NCI-H2227 (cell line): ENCODE results near the gene KIF1A.

ENCODE experiments used
- DNase-seq: peaks from one replicate; lab custom pipeline; 2025; ENCODE audit not compliant: unreplicated experiment; lab: John Stamatoyannopoulos, UW

KIF1A gene

DNA sequence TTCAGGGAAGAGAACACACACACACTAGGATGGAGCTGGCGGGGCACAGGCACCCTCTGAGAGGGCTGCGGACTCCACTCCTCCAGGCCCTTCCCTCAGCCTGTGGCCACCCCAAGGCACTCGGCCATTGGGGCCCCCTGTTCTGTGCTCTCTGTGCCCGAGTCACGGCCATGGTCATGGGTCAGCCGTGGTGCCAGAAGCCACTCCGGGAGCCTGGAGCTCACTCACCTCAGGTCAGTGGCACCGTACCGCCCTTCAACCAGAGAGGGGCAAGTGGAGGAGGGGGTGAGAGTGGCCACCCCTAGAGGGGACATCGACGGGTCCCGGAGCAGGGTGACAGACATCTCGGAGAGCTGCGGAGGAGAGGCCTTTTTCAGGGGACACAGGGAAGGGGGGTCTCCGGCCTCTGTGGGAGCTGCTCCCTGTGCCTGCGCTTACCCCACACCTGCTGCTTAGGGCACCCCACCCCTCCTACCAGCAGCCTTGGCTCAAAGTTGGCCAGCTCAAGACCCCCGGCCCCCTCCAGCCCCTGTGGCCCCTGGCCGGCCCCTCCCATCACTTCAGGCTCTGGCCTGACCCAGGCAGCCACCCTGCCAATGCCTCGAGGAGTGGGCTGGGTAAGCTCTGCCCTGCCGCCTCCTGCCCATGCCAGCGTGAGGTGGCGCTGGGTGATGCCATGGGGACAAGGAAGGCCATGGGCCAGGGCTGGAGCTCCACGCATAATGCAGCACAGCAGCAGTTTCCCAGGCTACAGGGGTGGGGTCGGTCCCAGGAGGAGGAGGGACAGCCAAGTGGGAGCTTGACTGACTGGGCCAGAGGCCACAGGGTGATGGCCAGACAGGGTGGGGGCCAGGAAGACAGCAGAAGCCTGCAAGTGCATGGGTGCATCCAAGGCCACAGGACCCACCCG, 99.1 kb downstream of the KIF1A start:
- DNase-seq: no peak

DNA sequence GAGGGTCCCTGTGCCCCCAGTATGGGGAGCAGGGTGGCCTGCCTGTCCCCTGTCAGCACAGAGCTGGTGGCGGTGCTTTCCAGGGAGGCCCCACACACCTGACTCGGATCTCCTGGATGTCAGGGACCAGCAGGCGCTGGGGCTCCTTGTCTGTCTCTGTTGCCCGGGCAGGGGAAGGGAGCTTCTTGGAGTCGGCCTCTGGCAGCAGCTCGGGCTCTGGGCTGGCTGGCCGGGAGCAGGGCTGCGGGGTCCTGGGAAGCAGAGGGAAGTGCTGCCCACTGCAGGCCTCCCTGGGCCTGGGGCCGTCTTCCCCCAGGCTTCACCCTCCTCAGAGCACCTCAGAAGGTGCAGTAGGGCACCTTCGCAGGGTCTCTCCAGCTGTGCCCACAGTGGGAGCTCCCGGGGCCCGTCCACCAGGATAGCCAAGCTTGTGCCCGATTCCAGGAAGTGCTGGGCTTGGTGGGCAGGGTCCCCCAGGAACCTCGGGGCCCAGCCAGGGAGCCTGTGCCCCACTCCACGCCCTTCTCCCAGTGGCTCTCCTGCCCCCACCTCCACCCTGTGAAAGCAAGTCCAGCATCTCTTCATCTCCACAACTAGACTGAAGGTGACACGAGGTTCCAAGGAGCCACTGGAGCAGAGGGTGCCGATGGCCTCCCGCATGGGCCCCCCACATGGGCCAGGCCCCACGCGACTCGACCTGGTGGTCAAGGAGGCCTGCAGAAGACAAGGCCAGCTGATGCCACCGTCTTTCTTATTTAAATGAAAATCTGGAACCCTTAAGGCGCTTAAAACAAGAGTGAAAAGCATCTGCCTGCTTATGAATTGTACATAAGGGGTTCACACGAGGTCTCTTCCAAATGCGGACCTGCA, 100.1 kb downstream of the KIF1A start:
- no peak for DNase-seq

DNA sequence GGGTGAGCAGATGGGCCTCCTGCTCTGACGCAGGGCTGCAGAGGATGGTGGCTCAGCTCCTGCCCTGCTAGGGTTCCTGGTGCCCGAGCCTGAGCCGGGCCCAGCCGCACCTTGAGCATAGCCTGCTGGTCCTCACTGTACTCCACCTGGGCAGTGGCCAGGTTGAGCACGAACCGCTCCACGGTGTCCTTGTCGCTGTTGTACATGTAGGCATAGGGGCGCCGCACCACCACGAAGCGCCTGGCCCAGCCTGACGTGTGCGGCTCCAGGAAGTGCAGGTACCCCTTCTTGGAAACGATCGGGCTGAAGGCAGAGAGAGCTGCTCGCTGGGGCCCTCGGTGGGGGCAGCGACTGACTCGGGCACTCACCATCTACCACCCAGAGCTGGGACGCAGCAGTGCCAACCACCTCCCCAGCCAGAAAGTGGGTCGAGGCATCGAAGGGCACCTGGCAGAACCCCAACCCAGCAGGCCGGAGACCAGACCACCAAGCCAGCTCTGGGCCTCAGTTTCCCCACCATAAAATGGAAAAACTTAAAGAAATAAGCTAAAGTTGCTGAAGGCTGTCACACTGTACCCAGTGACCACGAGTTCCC, 101.0 kb downstream of the KIF1A start:
- DNase-seq: no peak

DNA sequence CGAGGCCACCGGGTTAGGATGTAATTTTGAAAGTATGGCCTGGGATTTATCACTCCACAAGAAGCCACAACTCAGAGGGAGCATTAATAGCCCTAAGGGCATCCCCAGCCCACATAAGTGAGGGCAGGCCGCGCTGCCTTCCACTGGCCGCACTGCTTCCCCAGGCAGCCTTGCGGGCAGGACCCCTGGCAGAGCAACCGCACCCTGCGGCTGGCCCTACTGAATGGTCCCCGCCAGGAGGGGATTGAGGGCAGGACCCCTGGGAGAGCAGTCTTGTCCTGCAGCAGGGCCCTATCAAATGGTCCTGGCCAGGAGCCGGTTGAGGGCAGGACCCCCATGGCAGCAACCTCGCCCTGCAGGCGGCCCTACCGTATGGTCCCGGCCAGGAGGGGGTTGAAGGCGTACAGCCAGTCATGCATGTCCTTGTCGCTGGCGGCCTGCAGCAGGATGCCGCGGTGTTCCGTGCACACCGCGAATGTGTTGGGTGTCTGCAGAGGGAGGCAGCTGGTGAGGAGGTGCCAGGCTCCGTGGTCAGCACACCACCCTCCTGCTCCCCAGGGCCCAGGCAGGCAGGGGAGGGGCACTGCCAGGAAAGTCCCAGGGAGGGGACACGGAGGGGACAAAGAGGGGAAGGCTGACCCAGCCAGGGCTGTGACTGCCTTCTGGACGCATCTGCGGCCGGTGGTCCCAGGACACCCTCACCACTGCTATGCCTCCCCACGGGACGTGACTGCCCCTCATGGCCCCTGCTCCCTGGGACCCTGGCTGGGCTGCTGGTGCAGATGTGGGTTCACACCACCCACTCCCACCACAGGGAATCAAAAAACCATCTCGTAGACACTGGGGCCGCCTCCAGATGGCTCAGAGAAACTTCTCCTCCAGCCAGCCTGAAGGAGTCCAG, 102.1 kb downstream of the KIF1A start:
- DNase-seq: no peak

DNA sequence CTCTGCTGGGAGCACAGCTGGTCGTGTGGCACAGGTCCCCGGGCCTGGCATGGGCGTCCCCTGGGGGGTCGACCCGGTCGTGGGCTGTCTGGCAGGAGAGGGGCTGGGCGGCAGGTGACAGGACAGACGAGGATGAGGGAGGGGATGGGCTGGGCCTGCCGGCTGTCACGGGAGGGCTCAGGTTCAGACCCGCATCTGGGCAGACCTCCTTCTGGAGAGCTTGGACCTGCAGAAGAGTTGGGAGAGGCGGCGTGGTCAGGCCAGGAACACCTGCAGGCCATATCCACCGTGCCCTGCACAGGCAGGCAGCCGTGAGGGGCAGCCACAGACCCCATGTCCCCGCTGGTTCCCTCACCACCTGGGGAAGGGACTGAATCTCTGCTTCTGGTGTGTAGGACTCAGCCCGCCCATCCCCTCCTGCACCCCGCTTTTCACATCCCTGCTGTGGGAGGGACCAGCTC, 102.8 kb downstream of the KIF1A start:
- DNase-seq: no peak

DNA sequence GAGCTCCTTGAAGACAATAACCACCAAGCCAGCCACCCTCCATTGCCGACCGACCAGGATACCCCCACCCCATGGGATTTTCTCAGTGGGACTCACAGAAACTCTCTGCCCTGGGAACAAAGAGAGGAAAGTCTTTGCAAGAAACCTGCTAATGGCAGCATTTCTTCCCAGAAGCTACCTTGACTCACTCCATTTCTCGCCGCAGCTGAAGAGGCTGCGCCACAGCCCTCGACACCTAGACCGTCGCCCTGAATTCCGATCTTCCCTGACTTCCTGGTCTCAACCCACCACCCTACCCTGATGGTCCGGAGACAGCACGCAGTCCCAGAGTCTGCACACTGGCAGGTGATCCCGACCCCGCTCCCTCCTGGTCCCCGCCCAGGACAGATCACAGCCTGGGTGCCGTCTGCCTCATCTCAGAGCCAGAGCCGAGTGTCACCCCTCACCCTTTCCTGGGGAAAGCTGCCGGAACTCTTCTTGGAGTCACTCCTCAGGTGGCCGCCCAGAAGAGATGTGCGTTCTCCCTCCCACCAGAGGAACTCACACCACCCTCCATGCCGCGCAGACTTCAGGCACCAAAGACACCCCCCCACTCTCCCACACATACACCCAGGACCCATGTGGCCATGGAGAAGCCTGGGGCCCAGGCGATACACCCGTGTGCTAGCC, 103.8 kb downstream of the KIF1A start:
- no peak for DNase-seq

DNA sequence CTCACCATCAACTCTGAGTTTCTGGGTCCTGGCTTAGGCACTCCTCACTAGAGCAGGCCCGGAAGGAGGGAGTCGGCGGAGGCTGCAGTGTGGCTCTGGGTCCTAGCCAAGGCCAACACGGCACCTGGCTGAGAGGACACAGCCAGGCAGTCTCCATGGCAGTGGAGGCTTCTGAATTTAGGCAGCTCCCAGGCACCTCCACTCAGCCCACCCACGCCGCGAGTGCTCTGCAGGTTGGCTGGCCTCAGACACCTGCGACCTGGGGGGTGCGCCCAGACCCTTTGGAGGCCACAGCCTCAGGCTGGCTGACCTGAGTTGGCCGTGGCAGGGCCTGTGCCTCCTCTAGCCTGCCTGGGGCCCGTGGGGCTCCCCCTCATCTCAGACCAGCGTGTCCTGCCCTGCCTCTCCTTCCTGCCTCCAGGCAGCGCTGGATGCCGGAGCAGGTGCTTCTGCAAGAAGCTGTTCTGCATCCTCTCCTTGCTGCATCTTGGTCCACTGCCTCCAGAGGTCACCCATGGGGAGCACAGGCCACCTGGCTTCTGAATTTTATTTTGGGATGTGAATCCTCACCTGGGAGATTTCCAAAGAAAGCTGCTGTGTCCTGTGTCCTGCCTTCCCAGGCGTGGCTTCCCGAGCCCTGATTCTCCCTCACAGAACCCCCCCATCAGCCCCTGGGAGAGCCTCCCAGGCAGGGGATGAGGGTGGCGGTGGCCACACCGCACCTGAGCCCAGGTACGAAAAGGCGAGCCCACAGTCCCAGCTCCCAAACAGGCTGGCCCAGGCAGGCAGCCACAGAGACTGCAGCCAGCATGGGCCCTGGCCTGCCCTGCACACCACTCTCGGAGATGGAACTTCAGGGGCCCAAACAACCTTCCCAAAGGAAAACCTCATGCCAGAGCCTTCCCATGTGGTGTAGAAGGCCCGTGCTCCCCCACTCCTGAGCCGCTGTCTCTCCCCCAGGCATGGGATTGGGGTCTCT, 105.0 kb downstream of the KIF1A start:
- no peak for DNase-seq

DNA sequence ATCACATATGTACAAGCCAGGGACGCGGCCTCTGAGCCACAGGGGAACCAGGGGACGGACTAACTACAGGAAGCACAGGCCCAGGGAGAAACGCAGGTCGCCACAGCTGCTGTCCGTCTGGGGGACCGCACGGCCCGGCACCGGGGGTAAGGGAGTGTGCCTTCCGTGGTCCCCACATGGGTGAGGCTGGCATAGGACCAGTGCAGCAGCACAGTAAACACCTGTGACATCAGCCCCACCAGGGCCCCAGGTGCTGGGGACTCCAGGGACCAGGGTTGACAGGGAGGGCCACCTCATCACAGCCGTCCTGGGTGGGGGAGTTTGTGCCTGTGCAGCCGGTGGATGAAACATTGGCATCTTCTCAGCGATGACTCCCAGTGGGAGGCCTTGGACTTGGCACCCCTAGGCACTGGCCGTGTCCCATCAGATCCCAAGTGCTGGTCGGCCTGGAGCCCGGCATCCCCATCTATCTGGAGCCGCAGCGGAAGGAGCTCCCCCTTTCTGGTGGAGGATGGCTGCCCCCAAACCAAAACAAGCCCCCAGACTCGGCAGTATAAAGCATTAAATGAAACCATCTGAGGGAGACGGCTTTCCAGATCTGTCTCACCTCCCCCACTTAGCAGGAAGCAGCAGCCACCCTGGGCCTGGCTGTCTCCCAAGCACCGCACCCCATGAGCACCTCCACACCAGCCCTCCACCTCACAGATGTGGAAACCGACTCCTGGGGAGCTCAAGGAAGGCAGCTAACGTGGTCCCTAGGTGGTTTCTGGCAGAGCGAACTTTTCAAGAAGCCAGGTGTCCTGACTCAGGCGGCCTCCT, 105.9 kb downstream of the KIF1A start:
- DNase-seq: no peak

DNA sequence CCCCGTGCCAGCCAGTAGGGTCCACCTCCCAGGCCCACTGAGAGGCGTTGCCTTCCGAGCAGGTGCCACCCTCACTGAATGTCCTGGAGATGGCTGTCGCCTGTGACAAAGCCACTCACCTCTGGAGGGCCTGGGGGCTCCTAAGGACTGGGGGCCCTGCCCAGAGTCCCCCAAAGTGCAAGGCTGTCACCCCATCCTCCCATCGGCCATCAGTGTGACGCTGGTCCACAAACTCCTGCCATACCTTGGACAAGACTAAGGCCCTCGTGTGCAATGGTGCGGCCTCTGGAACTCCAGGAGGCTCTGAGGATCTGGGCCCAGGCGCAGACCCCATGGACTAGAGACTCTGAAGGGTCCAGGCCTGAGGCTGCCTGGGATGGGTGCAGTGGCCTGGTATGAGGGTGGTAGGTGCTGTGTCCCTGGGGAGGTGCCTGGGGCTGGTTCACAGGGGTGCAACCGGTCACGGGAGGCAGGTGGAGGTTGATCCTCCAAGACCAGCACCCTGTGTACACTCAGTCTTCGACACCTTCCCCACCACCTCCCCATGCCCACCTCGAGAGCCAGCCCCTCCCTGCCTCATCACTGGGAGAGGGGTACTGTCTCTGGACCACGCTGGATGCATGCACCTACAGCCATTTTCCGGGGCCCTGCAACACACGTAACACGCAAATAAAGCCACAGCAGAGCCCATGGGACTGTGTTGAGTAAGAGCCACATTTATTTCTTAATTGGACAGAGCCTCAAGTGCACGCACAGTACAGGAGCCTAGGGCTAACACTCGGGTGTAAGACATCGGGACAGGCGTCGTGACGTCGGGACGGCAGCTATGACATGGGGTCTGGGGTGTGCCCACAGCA, 106.7 kb downstream of the KIF1A start:
- DNase-seq: no peak

DNA sequence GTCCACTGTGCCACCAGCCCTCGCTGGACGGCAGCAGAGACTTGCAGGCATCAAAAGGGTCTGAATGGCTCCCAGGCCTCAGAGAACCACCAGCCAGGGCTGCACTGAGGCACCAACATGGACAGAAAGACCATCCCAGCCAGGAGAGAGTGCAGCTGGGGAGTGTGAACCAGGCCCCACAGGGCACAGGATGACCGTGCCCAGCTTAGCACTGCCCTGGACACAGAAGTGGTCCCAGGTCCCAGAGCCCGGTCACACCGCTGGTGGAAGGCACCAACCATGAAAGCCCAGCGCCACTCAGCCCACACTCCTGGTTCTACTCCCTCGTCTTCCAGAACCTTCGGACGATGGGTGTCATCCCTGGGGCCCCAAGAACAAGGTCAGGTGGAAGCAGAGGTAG, 107.9 kb downstream of the KIF1A start:
- DNase-seq: no peak

DNA sequence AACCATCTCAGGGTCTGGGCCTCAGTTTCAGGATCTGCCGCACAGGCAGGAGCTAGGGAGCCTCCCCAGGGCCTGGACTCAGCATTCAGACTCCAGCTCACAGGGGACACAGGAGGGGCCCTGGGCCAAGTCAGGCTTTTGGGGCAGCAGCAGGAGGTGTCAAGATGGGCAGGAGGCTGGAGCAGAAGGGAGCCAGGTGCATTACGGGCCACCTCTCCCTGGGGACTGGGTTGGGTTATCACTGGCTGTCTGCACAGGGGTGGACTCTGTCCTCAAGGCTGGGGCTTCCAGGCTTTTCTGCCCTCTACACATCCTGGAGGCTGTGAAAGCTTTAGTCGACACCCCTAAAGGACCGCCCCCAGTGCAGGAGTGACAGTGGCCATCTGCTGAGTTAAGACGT, 108.3 kb downstream of the KIF1A start:
- DNase-seq: no peak

DNA sequence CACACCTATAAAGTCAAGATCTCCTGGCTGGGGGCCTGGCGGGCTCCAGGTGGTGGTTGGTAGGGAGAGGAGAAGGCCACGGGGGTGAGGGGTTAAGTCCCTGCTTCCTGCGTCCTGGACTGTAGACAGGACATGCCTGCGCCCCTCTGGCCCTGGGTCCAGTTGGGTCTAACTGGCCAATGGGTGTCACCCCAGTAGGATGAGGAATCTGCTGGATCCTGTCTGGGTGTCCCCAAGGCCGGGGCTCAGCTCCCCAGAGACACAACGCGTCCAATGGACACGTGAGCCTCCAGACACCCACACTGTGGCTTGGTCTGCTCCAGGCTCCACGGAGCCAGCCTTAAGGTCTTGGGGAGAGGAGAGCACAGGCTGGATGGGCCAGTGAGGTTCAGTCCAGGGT, 108.7 kb downstream of the KIF1A start:
- no peak for DNase-seq

DNA sequence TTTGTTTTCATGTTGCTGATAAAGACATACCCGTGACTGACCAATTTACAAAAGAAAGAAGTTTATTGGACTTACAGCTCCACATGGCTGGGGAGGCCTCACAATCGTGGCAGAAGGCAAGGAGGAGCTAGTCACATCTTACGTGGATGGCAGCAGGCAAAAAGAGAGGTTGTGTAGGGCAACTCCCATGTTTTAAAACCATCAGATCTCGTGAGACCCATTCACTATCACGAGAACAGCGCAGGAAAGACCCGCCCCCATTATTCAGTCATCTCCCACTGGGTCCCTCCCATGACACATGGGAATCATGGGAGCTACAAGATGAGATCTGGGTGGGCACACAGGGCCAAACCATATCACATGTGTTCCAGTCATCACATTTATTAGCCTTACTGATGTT, 111.6 kb downstream of the KIF1A start:
- no peak for DNase-seq

DNA sequence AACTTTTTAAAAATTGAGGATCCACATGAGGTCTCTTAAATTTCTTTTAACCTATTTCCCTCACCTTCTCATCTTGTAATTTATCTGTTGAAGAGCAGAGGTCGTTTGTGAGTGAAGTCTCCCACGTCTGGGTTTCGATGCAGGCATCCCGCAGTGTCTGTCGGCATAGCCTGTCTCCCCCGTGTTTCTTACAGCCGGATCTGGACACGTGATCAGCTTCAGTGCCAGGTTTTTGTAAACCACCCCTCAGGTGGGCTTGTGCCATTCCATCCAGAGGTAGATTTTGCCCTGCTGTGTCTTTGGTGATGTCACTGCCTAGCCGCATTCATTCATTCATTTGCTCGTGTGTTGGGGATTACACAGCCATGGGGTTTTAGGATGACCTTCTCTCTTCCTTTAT, 112.2 kb downstream of the KIF1A start:
- DNase-seq: no peak

DNA sequence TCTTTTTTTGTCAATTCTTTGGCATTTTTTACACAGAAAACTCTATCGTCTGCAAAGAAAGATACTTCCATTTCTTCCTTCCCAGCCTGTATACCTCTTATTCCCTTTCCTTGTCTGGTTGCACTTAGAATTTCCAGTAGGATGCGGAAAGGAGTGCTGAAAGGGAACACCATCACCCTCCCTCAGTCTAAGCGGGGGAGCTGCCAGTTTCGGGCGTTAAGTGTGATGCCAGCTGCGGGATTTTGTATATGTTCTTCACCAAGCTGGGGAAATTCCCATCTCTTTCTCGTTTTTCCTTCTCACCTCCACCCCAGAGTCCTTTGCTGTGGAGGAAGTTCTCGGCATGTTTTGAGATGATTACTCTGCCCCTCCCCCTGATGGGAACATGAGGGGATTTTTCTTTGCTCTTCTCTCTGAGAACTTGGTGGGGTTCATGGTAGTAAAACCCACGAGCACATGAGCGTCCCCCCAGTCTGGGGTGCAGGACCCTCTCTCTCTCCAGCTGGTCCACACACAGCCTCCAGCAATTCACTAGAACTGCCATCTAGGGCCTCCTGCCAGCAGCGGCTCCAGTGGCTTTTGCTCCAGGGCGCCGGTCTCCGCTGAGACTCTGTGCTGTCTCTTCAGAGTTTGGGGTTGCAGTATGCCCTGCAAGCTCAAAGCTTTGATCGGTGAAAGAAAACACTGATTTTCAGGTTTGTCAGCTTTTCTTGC, 112.8 kb downstream of the KIF1A start:
- no peak for DNase-seq

DNA sequence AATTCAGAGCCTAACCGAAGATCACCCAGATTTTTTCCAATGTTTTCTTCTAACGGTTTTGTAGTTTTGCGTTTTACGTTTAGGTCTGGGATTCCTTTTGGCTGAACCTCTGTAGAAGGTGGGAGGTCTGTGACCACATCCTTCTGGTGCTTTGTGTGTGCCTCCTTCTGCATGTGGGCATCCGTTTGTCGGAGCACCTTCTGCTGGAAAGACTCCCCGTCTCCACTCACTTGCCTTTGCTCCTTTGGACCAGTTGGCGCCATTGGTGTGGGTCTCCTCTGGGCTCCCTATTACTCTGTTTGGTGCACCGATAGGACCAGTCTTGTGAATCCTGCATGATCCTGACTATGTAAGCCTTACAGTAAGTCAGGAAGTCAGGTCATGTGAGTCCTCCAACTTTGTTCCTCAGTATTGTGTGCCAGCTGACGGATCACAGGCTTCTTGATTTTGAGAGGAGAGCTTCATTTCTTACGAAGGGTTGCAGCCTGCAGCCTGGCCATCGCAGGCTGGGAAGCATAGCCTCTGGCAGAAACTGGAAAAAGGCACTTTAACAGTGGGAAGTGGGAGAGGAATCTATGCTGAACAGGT, 114.7 kb downstream of the KIF1A start:
- DNase-seq: no peak
